CD4-positive, alpha-beta T cell treated with Interleukin-15 for 4 hours (primary cell): Measurements from ENCODE around the gene IRF2BP2.

Experiments
- DNase-seq: peaks from one replicate; pipeline ENCODE4 v3.0.0-alpha.2; 2020; ENCODE audit warnings: low spot score

Gene IRF2BP2

DNA sequence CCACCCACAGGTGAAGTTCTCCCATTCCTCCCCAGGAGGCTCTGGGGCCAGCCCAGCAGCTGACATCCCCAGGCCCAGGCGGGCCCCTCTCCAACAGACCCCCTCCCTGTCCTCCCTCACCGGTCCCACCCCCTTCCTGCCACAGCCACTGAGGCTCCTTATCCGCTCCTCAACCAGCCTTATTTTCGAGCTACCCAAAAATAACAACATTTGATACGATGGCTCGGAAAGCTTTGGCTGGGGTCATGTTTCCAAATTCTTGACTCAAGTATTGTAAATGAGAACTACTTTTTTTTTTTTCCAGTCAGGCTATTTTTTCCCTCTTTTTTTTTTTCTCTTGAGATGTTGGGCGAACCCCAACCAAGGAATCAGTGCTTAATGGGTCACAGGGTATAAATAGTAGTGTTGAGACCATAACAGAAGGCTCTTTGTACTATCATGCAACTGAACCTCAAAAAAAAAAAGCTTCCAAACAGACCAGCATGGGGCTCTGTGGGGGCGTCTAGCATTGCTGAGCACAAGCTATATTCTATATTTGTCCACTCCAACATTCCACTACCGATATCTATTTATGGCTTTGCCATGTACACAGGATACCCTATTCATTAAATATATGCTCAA is 27.2 kb downstream of the IRF2BP2 start:
- DNase-seq, result no peak

DNA sequence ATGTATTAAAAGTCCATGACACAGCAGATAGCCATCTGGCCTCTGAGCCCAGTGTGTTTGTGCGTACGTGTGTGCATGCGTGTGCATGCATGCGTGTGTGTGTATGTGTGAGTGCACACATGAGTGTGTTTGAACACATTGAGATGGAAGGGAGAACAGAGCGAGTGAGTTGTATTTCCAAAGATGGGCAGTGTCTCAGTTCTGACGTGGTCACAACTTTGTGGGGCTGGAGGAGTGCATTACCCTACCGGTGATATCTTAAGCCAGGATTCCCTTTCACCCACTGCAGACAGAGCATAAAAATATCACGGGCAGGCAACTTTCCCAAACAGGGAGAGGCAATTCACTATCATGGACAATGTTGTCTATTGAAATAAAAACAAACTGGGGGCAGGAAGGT is 27.8 kb downstream of the IRF2BP2 start:
- no peak for DNase-seq

DNA sequence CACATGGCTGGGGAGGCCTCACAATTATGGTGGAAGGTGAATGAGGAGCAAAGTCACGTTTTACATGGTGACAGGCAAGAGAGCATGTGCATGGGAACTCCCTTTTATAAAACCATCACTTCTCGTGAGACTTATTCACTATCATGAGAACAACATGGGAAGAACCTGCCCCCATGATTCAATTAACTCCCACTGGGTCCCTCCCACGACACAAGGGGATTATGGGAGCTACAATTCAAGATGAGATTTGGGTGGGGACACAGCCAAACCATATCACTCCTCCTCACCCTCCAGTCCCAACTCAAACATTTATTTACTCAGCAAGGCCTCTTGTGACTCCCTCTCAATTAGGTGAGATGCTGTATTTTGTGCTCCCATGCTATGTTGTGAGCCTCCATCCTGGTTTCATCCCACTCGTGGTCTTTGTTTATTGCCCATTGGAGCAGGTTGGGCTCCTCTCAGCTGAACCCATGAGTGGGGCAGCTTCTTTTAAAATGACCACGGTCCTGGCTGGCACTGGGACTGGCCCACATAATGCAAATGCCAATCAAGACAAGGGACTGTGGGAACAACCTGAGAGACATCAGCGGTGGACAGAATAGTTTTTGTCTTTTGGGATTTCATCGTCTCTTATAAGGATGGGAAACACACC is 28.8 kb downstream of the IRF2BP2 start:
- no peak for DNase-seq

DNA sequence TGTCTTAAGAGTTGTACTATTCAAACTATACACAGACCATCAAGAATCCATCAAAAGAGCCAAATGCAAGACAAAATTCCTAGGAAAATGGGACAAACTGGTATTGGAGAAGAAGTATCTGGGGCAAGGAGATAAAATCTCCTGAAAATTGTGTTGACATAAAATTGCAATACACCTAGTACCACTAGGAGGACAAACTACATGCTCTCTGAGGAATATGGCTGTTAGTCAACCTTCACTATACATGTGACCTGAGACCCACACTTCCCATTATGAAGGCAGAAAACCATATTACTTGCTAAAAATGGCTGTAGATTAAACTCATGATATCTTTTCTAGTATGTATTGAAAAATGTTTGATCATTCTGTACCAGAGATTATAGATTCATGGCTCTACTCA is 30.0 kb downstream of the IRF2BP2 start:
- peak; percentile 8 for DNase-seq

DNA sequence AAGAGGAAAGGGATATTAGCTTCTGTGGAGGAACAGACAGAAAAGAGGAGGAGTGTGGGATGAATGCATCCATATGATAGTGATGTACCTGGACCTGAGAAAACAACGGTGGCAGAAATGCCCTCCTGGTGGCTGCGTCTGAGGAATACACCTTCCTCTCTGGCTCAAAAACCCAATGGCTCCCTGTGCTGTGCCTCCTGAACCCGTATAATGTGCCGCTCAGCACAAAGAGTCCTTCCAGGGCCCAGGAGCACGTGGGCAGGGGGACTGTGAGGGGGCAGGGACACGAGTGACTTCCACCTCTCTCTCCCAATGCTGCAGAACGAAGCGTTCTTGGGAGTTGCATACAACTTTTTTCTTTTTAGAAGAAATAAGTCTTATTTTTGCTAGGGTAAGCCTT is 31.2 kb downstream of the IRF2BP2 start:
- DNase-seq, result no peak

DNA sequence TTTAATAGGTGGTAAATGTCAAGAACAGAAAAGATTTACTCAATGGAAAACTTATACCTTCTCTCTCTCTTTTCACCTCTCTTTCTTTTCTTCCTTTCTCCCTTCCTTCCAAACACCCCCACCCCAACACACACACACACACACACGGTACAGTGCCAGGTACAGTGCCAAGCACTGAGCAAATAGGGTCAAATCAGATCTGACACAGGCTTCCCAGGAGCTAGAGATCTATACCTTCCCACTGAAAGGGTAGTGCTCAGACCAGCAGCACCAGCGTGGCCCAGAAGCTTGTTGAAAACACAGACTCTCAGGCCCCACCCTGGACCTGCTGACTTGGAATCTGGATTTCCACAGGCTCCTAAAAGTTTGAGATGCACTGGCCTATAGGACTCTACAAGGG is 31.9 kb downstream of the IRF2BP2 start:
- DNase-seq, result no peak

DNA sequence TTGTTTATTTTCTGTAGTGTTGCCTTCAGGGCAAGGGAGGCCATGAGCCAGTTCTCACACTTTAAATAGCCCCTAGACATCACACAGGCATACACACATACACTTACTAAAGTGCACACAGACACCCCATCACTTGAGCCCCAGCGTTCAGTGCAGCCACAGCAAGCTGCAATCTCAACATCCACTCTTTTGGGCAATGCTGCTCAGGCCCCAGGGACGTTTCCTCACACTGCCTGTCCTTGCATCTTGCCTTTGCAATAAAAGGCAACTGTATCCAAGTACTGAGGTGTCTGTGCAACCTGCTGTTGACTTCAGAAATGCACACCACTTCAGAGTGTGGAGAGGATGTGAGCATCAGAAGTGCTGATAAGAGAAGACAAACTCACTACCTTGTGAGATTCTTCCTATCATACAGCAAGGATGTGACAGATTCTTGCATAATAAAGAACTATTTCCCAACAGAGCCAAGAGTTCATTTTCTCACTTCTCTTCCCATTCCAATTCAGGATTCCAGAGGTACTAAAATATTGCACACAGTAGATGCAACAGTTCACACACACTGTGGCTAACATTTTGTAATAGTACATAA is 36.2 kb downstream of the IRF2BP2 start:
- no peak for DNase-seq

DNA sequence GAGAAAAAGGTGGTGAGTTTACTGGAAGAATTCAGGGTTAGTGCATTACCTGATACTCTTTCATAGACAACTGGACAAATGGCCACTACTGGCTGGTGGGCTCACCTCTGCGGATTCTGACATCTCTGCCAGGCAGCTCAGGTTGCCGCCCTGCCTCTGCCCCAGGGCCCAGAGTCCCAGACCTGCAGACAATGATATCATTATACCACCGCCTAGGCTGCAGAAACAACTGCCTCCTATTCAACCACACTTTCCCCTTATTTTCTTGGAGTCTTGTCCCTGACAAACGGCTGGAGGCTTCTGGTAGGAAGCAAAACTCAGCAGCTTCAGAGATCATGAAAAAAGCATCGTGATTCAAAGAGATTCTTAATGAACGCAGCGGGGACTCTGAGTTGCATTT is 37.0 kb downstream of the IRF2BP2 start:
- no peak for DNase-seq

DNA sequence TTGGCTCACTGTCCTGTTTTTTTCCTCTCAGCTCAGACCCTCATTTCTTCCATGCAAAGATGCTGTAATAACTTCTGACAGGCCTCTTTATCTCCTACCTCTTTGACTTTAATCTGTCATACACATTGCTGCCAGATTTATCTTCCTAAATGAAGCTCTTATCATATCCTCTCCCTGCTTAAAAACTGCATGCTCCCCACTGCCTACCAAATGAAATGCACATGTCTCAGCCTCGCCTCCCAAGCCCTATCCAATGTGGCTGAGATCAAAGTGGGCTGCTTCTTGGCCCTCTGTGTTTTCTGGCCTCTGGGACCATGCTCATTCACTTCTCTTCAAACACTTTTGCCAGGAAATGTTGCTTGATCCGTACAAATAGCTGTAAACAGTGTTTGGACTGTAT is 38.3 kb downstream of the IRF2BP2 start:
- DNase-seq, result no peak

DNA sequence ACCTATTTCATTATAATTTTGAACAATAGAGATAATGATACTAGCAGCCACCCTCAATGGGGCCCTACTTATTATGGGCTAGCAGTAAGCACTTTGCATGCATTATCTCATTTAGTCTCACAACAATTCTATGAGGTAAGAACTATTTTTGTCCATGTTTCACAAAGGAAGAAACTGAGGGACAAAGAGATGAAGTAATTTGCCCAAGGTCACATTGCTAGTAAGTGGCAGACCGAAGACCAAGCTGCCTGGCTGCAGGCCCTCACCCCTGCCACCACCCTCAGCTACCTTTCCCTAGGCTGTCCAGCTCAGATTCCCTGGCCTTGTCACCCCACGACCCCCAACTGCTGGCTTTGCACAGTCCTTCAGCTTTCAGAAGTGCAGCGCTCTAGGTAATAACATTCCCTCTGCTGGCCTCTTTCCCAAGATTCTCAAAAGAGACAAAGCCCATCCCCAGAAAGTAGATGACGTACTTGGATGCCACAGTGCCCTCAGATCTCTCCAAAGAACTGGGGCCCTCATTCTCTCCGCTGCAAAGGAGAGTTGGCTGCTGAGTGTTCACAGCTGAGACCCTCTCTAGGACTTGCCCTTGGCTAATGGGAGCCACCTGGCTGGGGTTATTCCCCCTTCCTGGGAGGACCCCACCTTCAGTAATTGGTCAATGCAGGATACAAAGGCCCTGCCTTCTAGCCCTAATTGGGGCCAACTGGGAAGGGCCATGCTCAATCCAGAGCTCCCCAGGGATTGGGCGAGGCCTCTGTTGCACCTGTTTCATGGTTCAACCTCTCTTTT is 39.5 kb downstream of the IRF2BP2 start:
- DNase-seq, result no peak

DNA sequence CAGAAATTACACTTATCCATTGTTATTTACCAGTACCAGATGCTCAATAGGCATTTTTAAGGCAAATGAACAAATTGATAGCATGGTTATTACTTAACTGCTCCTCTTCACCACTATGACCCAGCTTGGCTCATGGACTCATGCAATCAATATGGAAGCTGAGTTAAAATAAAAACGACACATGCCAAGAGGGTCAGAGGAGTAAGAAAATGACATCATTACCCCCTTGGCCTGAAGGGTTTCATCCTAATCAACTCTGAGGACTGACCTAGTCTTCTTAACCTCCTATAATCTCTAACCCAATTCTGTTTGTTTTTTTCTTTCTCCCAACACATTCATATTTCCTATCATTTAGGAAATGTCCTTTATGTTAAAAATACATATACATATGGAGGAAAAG is 41.6 kb downstream of the IRF2BP2 start:
- DNase-seq, result no peak

DNA sequence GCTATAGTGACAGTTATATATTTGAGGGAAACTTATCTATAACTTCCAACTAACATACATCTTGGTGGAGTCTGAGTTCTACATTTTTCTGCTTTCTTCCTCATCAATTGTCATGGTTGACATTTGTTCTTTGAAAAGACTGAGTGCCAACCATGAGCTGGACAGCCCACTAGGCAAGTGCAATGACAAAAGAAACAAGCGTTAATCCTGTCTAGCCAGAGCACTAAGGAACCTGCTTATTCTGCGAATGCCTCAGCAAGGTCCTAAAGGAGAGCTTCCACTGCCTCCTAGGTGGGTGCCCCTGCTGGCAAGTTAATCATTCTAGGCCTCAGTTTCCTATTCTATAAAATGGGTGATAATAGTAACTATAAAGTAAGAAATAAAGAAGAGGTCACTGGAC is 44.8 kb downstream of the IRF2BP2 start:
- no peak for DNase-seq

DNA sequence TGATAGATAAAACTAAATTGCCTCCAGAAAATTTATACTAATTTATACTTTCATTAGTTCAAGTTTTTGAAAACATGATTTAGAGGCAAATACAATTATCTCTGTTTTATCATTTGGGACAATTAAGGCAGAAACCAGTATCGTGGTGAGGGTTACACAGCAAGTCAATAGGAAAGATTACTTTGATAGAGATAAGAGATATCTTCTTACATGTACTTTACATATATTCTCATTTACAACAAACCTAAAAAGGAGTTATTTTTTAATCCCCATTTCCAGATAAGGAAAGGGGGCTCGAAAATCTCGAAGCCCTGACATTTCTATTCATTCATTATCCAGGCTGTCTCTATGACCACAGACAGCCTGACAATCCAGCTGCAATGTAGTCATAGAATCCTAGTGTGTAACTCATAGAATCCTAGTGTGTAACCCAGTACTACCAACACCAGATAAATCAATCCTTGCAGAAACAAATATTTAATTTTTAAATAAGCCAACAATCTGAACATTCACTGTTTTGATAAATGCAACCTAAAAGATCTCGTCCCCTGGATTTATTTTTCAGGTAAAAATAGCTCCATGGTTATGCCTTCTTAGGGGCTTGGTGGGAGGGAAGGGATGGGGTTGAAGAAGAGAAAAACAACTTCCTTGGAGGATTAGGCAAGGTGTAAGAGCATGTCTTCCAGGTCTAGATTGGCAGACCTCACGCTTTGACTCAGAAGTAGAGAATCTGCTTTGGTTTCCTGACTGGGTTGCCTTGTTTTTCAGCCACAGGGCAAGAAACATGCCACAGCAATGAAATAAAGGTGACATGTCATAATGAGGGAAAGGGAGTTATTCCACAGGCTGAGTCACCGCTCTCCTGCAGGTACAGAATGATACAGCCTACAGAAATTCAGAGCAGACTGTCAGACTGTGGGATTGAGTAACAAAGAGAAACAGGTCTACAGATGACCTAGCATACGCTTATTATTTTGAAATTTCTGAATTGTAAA is 45.6 kb downstream of the IRF2BP2 start:
- DNase-seq, result no peak

DNA sequence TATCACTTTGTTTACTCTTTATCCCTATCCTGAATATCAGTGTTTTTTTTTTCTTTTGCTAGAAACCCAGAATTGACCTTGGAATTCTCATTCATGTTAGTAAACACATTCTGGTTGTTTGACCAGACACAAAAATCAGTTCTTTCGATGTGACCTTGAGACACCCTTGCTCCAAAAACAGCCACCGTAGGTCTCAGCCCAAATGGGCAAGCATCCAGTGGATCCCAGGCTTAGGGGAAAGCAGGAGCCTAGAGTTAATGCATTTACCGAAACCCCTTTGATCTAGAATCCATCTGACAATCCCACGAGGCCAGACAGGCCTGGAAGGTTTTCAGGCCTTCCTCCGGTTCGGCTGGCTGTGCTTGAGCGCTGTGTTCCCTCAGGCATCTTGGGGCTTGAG is 47.6 kb downstream of the IRF2BP2 start:
- no peak for DNase-seq

DNA sequence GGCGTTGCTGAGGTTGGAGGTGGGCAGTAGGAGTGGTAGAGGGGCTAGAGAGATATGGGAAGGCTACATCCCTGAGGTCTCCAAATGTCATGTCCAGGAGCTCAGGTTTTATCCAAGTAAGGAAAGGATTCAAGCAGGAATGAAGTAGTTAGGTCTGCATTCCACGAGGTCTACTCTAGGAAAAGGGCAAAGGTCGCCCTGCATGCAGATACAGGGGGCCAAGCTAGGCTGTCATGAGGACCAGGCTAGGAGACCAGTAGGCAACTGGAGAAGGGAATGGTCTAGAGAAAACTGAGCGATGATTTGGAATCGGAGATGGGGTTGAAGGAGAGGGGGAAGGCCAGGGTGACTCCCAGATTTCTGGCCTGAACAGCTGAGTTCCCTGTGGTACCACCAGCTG is 48.7 kb downstream of the IRF2BP2 start:
- DNase-seq, result no peak

DNA sequence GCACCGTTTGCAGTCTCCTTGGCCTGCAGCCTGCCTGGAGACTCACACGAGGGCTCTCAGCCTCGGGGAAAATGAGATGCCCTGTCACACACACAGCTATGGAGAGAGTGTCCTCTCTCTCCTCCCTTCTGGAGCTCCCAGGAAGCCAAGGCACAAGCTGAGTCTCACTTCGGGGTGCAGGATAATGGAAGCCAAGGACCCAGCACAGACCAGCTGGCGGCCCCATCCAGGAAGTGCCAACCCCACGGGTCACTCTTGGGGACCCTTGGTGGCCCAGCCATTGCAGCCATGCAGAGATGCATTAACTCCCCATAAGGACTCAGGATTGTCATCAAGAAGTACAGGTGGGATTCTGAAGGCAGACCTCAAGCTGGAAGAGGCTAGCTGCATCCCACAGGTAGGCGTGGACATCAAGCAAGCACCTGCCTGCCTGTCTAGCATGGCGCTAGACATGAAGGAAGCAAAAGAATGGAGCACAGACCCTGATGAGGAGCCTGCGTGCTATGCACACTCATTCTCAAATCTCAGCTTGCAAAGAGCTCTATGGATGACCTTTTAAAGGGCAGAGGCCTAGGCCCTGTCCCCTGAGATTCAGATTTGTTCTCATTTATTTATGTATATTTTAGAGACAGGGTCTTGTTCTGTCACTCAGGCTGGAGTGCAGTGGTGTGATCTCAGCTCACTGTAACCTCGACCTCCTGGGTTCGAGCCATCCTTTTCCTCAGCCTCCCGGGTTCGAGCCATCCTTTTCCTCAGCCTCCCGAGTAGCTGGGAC is 49.9 kb downstream of the IRF2BP2 start:
- DNase-seq, result no peak

DNA sequence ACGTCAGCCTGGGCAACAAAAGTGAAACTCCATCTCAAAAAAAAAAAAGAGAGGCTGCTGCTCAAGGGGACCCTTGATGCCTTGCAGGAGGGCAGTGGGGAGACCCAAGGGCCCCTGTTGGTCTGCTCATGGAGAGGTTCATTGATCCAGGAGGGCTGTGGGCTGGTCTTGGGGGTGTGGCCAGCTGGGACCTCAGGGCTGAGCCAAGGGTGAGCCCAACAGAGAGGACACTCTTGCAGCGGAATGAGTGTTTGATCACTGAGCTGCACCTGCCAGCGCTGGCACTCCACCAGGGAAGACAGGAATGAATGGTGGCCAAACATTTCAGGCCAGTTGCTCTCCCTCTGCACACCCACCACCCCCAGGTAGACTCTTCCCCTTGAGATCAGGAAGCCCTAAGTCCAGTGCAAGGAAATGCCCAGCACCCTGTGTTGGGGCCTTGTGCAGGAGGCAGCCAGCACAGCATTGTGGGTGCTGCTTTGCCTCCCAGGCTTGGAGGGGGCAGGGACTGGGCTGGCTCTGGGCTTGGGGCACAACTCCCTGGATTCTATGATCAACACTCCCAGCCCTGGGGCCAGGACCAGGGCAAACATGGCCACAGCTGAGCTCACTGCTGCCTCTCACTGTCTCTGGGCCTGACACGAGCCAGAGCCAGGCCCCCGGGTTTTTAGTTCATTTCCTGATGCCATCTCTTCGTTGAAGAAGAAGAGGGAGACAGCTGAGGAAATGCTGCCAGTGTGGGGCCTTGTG is 50.7 kb downstream of the IRF2BP2 start:
- DNase-seq, result no peak

DNA sequence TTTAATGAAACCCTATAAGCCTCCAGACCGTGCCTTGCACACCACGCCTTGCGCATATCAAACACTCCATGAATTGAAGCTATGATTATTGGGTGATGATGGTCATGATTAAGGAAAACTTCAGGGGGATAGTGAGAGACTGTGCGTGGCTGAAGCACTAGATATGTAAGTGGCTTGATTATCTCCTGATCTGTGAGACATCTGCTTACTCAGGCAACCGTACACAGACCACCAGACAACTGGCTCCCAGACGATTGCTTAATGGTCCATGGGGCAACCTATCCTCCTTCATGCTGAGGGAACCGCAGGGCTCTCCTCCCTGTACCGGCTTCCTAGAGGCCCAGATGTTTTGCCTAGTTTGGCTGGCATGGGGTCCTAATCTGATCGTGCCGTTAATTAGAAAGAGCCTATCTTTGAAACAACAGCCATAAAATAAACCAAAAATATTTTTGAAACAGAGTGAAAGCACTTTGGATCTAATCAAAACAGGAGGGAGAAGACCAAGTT is 51.6 kb downstream of the IRF2BP2 start:
- no peak for DNase-seq

DNA sequence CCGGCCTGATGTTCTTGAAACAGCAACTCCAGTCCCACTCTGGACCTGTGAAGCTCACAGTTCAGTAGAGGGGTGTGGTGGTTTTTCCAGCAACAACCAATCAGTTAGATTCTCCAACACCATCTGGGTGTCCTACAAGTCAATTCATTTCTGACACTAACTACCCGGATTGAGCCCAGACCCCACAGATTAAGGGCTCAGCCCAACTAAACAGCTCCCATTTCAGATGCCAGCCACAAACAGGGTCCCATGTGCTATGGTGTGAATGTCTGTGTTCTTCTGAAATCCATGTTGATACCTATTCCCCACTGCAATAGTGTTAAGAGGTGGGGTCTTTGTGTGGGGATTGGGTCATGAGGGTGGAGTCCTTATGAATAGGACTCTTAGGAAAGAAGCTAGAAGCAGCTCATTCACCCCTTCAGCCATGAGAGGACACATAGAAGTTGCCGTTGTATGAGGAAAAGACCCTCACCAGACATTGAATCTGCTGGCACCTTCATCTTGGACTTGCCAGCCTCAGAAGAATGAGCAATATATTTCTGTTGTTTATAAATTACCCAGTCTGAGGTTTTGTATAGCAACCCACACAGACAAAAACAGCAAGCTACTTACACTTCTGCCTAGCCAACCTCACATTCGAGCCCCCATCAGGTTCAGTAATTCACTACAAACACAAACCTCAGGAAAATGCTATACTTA is 53.6 kb downstream of the IRF2BP2 start:
- no peak for DNase-seq
